ENCODE data around the gene ENOPH1.
"Not testable (repeated sequence)": the region's sequence is repeated elsewhere in the genome, so short reads cannot be mapped to it uniquely, and the experiment has no call there.

ENOPH1 gene

DNA sequence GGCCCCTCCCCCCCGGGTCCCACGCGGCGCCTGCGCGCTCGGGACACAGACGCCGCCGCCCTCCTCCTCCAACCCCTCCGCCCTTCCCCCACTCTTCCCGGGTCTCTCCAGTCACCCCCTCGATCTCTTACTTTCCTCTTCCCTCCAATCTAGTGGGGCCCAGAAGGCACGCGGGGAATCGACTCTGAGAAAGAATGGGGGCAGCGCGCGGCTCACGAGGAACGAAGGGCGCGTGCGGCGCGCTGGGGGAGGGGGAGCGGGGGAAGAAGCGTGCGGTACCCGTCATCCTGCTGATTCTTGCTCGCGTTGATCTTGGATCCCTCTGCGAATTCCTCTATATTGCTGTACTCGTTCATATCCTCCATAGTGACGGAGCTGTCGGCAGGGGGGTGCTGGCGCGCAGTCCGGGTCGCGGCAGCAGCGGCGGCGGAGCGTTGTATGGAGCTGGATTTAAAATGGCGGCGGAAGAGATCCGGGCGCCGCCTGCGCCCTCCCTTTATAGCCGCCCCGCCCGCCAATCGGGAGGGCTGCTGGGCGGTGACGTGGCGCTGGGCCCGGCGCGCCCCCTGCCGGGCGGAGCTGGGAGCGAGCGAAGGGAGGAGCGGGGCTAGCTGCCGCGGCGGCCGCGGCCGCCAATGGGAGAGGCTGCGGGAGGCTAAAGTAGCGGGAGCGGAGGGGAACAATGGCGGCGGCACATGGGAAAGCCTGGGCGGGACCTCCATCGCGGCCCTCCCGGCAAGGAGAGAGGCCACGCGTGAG, 1.2 kb upstream of the ENOPH1 start:
- peak; percentile 92 for DNase-seq

DNA sequence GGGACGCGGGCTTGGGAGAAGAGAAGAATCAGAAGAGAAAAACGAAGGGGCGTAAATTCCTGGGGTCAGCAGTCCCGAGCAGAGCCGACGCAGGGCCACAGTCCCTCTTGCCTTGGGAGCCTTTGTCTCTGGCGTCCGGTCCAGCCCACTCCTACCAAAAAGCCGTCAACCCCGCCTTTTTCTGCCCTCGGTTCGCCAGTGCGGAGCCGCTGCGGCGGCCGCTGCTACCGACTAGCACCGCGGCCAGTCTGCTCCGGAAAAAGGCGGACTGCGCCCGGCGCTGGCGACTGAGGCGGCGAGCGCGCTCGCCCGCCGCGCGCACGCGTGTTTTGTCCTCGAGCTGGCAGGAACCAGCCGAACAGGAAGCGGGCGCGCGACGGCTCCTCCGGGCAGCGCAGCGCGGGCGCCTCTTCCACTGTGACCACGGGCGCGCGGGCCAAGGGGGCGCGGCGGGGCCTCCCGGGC, 630 bp upstream of the ENOPH1 start:
- peak; percentile 59 for DNase-seq

DNA sequence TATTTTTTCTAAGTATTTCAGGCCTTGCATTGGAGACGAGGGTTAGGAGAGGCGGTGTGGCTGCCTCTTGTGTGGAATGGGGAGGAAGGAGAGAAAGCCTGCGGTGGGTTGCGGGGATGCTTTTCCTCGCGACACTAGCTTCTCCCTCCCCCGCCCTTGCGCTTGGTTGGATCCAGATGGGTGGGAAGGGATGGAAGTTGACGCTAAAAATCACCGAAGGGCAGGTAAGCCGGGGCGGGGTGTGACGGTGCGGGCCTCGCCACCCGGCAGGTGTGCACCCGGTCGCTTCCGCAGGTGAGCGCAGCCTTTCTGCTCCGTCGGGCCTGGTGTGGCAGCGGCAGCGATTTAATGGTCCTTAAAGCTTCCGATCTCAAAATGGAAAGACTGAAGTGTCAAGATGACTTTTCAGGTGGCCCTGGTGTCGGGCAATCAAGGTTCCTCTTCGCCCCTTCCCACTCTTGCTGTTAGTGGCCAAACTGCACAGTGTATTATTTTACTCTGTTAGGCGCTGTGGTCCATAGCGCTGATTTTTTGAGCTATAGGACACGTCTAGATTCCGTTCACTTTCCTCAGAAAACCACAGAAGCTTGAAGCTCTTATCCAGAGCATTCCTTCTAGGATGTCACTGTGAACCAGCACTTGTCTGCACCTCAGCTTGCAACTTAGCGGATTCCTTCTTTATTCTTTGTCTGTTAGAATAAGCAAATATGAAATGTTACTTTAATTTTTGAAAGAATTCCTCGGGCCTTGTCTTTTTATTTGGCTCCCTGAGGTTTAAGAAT, 765 bp downstream of the ENOPH1 start:
- DNase-seq, result peak; percentile 35

DNA sequence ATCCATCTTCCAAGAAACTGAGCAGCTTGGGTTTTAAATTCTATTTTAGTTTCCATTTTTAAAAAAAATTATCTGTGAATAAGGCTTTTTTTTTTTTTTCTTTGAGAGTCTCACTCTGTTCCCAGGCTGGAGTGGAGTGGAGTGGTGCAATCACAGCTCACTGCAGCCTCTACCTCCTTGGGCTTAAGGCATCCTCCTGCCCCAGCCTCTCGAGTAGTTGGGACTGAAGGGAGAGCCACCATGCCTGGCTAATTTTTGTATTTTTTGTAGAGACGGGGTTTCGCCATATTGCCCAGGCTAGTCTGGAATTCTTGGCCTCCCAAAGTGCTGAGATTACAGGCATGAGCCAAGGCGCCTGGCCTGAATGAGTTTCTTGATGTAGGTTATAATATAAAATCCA, 1.4 kb downstream of the ENOPH1 start:
- DNase-seq, result no peak

DNA sequence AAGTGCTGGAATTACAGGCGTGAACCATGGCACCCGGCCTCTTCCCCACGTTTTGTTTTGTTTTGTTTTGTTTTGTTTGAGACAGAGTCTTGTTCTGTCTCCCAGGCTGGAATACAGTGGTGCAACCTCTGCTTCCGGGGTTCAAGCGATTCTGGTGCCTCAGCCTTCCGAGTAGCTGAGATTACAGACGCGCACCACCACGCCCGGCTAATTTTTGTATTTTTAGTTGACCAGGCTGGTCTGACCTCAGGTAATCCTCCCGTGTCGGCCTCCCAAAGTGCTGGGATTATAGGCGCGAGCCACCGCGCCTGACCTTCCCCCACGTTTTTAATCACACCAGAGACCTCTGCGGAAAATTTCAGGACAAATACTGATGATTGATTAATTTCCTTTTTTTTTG, 2.2 kb downstream of the ENOPH1 start:
- no peak for DNase-seq

DNA sequence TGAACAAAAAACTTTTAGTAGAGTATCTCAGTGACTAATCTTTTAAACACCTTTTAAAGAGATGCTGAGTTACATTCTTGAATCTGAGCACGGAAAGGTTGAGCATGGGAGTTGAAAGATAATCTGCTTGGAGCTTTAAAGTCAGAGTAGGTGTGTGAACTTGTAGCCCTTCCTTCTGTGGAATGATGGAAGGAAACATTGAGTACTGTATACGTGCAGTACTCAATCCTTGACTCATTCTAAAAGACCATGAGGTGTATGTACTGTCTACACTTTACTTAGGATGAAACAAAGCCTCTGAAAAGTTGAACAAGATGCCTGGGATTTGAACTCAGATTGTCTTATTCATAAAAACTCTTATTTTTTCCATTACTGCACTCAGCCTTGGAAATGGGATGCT, 3.4 kb downstream of the ENOPH1 start:
- no peak for DNase-seq

DNA sequence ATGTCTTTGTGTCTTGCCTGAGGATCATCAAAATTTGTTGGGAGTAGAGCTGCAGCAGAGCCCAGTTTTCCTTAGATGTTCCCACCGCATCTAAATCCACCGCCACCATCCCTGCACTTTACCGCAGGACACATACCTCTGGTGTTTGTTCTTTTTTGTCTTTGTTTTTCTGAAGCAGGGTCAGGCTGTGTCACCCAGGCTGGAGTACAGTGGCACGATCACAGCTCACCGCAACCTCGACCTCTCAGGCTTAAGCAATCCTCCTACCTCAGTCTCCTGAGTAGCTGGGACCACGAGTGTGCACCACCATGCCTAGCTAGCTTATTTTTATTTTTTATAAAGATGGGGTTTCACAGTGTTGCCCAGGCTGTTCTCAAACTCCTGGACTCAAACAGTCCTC, 4.6 kb downstream of the ENOPH1 start:
- no peak for DNase-seq

DNA sequence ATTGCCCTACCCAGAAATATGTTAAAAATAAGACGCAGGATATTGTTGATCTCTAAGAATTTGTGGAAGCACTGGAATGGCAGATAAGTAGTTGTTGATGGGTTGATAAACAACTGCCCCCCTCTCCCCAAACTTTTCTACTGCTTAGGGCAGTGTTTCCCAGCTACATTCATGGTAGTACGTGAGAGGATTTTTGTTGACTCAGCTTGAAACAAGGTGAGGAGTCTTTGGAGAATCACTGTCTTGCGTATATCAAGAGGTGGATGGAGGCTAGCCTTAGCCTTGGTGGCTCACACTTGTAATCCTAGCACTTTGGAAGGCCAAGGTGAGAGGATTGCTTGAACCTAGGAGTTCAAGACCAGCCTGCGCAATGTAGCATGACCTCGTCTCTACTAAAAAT, 5.7 kb downstream of the ENOPH1 start:
- DNase-seq, result no peak

DNA sequence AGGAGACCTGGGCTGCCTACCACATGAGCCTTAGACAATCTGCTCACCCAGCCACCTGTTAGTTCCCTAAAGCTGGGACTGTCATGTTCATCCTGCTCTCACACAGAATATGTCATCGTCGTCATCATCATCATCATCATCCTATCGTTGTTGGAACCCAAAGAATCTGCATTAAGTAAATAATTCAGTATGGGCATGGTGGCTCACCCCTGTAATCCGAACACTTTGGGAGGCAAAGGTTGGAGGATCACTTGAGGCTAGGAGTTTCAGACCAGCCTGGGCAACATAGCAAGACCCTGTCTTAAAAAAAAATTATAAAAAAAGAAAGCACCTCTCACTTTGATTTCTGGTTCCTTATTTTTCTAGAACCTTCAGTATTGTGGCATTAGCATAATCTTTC, 6.4 kb downstream of the ENOPH1 start:
- no peak for DNase-seq

DNA sequence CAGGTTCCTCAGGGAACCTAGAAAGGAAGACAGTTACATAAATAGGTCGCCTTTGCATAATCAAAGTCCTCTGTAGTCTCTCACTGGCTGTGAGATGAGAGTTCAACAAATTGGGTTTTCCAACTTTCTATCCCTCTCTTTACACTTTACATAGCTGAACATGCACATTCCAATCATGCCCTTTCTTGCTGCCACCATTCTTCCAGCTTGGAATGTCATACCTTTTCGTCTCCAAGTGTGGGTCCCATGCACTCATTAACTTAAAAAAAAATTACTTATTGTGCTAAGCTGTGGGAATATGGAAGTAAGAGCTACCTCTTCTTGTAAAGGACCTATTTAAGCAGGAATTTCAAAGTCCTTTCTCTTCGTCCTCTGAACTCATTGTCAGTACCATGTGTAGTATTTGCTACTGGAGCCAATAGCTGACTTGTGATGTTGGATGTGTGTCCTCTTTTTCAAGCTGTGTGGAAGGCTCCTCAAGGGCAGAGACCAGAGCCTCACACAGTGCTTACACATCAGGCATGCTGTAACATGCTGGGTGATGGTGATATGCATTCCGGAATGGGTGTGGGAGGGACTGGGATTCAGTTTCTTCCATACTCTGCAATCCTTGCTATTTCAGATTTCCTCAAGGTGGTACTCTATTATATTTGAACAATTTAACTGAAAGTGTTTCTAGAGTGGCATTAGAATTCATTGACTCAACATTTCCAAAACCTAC, 7.1 kb downstream of the ENOPH1 start:
- peak; percentile 23 for DNase-seq

DNA sequence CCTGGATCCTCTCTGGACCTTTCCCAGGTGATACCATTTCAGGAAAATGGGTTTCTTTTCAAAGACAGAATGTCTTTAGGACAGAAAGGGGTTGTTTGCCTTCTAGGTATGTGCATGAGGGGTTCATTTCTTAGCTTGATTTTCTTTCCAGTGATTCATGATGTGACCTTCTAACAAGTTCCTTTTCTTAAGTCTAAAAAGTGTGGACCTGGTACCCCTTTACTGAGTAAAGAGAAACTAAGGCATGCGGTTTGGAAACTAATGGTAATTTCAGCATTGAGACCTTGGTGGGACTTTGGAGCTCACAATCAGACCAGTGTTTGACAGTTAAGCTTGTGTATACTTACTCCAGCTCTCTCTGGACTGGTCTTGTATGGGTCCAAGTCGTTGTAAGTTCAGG, 8.7 kb downstream of the ENOPH1 start:
- no peak for DNase-seq

DNA sequence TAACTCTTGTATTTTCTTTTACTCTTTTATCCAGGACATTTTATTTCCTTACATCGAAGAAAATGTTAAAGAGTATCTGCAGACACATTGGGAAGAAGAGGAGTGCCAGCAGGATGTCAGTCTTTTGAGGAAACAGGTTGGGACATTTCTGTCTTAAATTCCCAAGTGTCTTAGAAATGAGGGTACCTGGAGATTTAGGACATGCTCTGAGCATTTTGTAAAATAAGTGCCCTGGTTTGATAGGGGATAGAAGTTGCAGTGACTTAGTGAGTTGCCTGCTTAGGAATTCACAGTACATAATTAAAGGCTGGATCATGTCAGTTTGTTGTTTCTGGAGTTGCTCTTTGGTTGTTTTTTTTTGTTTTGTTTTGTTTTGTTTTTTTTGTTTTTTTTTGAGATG, 17.5 kb downstream of the ENOPH1 start:
- DNase-seq, result no peak

DNA sequence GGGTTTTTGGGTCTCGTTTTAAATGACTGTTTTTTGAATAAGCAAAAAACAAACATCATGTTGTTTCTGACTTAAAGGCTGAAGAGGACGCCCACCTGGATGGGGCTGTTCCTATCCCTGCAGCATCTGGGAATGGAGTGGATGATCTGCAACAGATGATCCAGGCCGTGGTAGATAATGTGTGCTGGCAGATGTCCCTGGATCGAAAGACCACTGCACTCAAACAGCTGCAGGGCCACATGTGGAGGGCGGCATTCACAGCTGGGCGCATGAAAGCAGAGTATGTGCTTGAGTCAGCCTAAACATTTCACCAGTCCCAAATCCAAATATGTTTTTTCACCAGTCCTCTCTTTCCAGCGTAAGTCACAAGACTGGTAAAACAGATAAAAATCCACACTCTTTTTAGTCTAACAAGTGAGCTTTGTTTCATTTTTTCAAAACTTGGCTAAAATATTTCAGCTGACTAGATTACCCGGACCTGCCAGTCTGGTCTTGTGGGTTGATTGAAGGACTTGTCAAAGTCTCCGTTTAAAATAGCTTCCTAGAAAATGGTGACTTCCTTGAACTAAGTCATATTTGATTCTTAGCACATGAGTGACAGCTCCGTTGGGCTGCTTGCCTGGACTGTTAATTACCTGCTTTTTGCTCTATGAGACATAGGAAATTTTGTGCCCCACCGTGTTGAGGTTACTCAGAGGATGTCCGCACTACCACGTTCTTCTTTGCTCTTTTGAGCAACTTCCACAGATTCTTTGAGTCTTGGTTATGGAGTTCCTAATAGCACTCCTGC, 20.8 kb downstream of the ENOPH1 start:
- no peak for DNase-seq

DNA sequence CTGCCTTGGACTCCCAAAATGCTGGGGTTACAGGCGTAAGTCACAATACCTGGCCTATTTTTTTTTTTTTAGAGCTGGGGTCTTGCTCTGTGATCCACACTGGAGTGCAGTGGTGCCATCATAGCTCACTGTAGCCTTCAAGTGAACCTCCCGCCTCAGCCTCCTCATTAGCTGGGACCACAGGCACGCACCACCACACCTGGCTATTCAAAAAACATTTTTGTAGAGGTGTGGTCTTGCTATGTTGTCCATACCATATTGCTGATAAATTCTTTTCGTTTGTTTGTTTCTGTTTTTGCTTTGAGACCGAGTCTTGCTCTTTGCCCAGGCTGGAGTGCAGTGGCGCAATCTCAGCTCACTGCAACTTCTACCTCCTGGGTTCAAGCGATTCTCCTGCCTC, 21.6 kb downstream of the ENOPH1 start:
- DNase-seq, result no peak

DNA sequence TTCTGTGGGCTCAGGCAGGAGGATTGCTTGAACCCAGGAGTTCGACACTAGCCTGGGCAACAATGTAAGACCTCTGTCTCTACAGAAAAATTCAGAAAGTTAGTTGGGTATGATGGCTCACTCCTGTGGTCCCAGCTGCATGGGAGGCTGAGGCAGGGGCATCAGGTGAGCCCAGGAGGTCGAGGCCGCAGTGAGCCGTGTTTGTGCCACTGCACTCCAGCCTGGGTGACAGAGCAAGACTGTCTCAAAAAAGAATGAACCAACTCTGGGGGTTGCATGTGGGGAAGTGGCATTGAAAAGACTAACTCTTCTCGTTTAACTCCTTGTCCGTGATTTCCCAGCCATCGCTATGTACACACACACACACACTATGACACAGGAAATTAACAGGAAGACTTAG, 26.9 kb downstream of the ENOPH1 start:
- no peak for DNase-seq

DNA sequence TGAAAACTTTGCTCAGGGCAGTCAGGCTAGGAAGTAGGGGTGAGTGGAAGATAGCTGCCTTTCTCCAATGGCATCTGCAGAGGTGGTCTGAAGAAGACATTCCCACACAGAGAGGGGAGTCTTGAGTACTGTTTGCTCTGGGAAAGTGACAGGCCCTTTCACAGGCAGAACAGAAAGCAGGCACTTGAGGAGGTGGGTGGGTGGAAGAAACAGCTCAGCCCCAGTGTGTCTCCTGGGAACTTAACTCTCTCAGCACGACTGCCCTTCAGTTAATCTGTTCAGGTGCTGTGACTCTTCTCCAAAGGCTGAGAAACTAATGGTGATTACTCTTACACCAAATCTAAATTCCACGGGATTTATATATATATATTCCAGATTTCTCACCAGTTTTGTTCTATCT, 28.3 kb downstream of the ENOPH1 start:
- no peak for DNase-seq

DNA sequence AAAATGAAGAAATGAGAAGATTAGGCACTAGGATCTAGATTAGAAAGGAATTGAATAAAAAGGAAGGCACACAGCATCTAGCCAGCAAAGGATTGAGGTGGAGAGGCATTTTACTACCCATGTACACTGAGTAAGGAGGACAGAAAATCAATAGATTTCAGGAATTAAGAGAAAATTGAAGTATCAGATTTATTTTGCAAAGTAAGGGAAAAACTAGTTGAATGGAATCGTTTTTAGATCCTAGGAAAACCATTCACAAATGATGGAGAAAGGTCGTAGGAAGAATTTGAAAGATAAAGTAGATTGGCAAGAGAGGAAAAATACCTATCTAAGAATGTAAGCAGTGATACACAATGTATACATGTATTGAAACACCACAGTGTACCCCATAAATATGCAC, 31.3 kb downstream of the ENOPH1 start:
- no peak for DNase-seq

DNA sequence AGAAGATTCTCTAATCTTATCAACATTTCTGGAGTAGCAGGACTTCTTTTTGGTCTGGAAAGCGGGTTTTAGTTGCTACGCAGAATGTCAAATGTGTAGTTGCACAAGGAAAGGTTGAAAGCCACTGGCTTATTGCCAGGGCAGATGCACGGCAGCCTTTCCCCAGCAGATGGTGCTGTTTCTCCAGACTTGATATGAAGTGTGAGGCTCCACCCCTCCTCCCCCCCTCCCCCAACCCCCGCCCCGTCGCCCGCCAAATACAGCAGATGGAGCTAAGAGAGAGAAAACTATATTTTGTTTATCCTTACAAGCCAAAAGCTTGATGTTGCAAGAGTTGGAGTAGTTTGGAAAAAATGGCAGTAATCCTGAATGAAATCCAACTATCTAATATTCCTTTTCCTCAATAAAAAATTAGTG, 32.0 kb downstream of the ENOPH1 start:
- DNase-seq, result peak; percentile 82

DNA sequence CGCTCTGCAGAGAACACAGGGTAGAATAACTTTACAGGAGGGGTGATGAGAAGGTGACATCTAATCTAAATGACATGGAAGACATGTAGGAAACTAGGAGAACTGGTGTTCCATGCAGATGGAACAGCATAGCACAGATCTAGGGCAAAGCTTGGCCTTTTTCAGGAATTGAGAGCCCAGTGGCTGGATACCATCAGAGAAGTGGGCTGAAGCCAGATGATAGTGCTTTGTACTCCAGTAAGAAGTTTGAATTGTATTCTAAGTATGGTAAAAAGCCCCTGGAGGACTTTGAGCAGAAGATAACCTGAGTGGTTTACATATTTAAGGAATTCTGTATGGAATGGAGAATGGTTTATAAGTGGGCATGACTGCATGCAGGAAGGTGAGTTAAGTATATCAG, 32.8 kb downstream of the ENOPH1 start:
- DNase-seq, result no peak

DNA sequence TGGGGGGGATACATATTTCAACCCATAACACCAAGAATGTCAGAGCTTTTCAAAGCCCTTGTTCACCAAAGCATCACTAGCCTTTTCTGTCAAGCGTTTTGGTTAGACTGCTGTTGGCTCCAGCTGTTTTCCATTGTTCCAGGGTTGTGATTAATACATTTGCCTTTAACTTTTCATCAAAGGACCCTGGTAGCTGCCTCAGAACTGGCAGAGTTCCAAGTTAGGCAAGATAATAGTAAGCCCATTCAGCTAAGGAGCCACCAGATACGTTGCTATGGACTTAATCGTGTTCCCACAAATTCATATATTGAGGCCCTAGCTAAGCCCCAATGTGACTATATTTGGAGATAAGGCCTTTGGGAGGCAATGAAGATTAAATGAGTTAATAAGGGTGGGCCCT, 37.1 kb downstream of the ENOPH1 start:
- peak; percentile 27 for DNase-seq

DNA sequence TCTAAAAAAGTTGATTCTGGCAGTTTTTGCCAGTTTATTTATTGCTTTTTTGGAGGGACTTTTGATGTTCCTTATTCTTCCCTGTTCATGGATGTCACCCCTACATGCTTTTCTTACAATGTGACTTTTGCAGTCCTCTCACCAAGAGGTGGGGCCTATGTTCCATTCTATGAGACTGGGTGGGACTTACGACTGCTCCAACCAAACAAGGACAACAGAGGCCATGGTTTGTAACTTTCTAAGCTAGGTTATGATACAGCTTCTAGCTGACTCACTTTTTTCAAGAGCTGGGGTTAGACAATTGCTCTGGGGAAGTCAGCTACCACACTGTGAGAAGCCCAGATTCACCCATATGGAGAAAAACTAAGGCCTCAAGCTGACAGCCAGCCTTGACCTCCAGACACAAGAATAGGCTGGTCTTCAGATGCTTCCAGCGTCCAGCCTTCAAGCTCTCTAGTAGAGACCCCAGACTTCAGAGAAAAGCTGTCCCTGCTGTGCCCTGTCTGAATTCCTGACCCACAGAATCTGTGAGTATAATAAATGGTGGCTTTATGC, 39.5 kb downstream of the ENOPH1 start:
- peak; percentile 67 for DNase-seq

DNA sequence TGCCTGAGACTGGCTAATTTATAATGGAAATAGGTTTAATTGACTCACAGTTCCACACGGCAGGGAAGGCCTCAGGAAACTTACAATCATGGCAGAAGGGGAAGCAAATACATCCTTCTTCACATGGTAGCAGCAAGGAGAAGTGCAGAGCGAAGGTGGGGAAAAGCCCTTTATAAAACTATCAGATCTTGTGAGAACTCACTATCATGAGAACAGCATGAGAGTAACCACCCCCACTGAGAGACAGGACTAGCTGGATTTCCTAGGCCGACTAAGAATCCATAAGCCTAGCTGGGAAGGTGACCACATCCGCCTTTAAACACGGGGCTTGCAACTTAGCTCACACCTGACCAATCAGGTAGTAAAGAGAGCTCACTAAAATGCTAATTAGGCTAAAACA, 42.7 kb downstream of the ENOPH1 start:
- DNase-seq, result not testable (repeated sequence)
